SK-N-SH (cell line): ENCODE data around the gene TRAPPC12. TPM values are rescaled to one million over a fixed set of nuclear protein-coding genes. Genes with fewer than 3 reads are reported as not detected.
"Not testable (repeated sequence)": the region's sequence is repeated elsewhere in the genome, so short reads cannot be mapped to it uniquely, and the experiment has no call there.

Source experiments
- CTCF ChIA-PET: fragments of 300-600, 350-600 bp; formaldehyde crosslinking; extraction: SDS; loops from one replicate; lab custom pipeline; 2021; lab: Yijun Ruan, JAX
- POLR2A ChIA-PET: fragments of 350-600 bp; sonication (Branson Sonifier 250); formaldehyde crosslinking; extraction: SDS; loops from one replicate; lab custom pipeline; 2020; ENCODE audit warnings: antibody characterized with exemption, inconsistent platforms; lab: Yijun Ruan, JAX
- DNase-seq: peaks from one replicate; pipeline ENCODE4 v3.0.0; 2012
- H2AFZ ChIP-seq: fragments of 200-600 bp; sonication (generic); 2 replicates; pipeline ENCODE4 v1.8.1; 2016; ENCODE audit warnings: antibody characterized with exemption, mild to moderate bottlenecking, low read depth
- H3F3A ChIP-seq: fragments of 200-600 bp; sonication (generic); replicated peaks from 2 replicates; pipeline ENCODE3; 2016; ENCODE audit warnings: antibody characterized with exemption, mild to moderate bottlenecking; ENCODE audit not compliant: insufficient read depth
- H3K27ac ChIP-seq, 2 experiments: fragments of 200-500 bp in 1 of 2; fragments of 200-600 bp in 1 of 2; sonication (Bioruptor generic) in 1 of 2; sonication (generic), shearing (Covaris generic) in 1 of 2; 2 replicates each; pipeline versions ENCODE4 v1.5.1 to v1.6.1; 2014 to 2016; ENCODE audit warnings: low read depth in 2 of 2, inconsistent platforms in 1 of 2, low read length in 1 of 2, mild to moderate bottlenecking in 1 of 2, mixed read lengths in 1 of 2
- H3K27me3 ChIP-seq: fragments of 200-600 bp; sonication (generic), shearing (Covaris generic); 2 replicates; pipeline ENCODE4 v1.6.1; 2016; ENCODE audit warnings: mixed run types; ENCODE audit not compliant: insufficient read depth
- H3K36me3 ChIP-seq, 2 experiments: fragments of 200-500 bp in 1 of 2; fragments of 200-600 bp in 1 of 2; sonication (Bioruptor generic) in 1 of 2; sonication (generic) in 1 of 2; replicated peaks in 1 of 2; 2 replicates each; pipeline versions ENCODE3 to v1.5.1; 2014 to 2016; ENCODE audit warnings: low read length in 1 of 2, mild to moderate bottlenecking in 1 of 2; ENCODE audit not compliant: insufficient read depth in 2 of 2, control insufficient read depth in 1 of 2
- H3K4me1 ChIP-seq, 2 experiments: fragments of 200-500 bp in 1 of 2; fragments of 200-600 bp in 1 of 2; sonication (Bioruptor generic) in 1 of 2; sonication (generic), shearing (Covaris generic) in 1 of 2; 2 replicates each; pipeline versions ENCODE4 v1.5.1 to v1.6.1; 2014 to 2016; ENCODE audit warnings: low read depth in 1 of 2, low read length in 1 of 2, mixed run types in 1 of 2; ENCODE audit not compliant: insufficient read depth in 2 of 2, control insufficient read depth in 1 of 2
- H3K4me2 ChIP-seq: fragments of 200-600 bp; sonication (generic), shearing (Covaris generic); 2 replicates; pipeline ENCODE4 v1.6.1; 2017; ENCODE audit warnings: mixed run types
- H3K4me3 ChIP-seq, 2 experiments: fragments of 200-500 bp in 1 of 2; fragments of 200-600 bp in 1 of 2; sonication (Bioruptor generic) in 1 of 2; sonication (generic), shearing (Covaris generic) in 1 of 2; 2 replicates each; pipeline versions ENCODE4 v1.5.1 to v1.8.1; 2014 to 2016; ENCODE audit warnings: low read depth in 2 of 2, inconsistent platforms in 1 of 2, low read length in 1 of 2, mild to moderate bottlenecking in 1 of 2, mixed read lengths in 1 of 2, moderate library complexity in 1 of 2
- H3K79me2 ChIP-seq: fragments of 200-600 bp; sonication (generic); 2 replicates; pipeline ENCODE4 v1.8.1; 2017; ENCODE audit warnings: mild to moderate bottlenecking; ENCODE audit not compliant: insufficient read depth
- H3K9ac ChIP-seq: fragments of 200-600 bp; sonication (generic); 2 replicates; pipeline ENCODE4 v1.6.1; 2017; ENCODE audit warnings: mixed run types
- H3K9me2 ChIP-seq: fragments of 200-600 bp; sonication (generic); 2 replicates; pipeline ENCODE4 v1.6.1; 2017; ENCODE audit warnings: mixed run types
- H3K9me3 ChIP-seq: fragments of 200-600 bp; sonication (generic); 2 replicates; pipeline ENCODE4 v1.6.1; 2017; ENCODE audit warnings: mixed run types, mild to moderate bottlenecking, moderate library complexity
- H4K20me1 ChIP-seq: fragments of 200-600 bp; sonication (generic); 2 replicates; pipeline ENCODE4 v1.6.1; 2017; ENCODE audit warnings: mild to moderate bottlenecking, mixed run types; ENCODE audit not compliant: insufficient read depth
- CHD2 ChIP-seq: fragments of 150-350 bp; IDR thresholded peaks from 2 replicates; pipeline ENCODE4 v1.6.1; 2018; ENCODE audit warnings: low read length; ENCODE audit not compliant: partially characterized antibody
- ELF1 ChIP-seq: IDR thresholded peaks from 2 replicates; pipeline ENCODE4 v1.4.0; 2012
- EP300 ChIP-seq, 2 experiments: IDR thresholded peaks; 2 replicates each; pipeline versions ENCODE4 v1.4.0 to v1.6.1; 2012; ENCODE audit warnings: borderline replicate concordance in 1 of 2, low read depth in 1 of 2, low read length in 1 of 2
- FOXM1 ChIP-seq: IDR thresholded peaks from 2 replicates; pipeline ENCODE4 v1.4.0; 2012; ENCODE audit warnings: low read depth, mild to moderate bottlenecking
- GATA2 ChIP-seq: sonication (generic); formaldehyde crosslinking; IDR thresholded peaks from 2 replicates; pipeline ENCODE4 v1.5.0; 2020; ENCODE audit warnings: mild to moderate bottlenecking, missing genetic modification reagents
- JUND ChIP-seq: IDR thresholded peaks from 2 replicates; pipeline ENCODE4 v1.4.0; 2012
- MAX ChIP-seq: IDR thresholded peaks from 2 replicates; pipeline ENCODE4 v1.4.0; 2012; ENCODE audit warnings: low read depth
- MEF2A ChIP-seq: IDR thresholded peaks from 2 replicates; pipeline ENCODE4 v1.4.0; 2012; ENCODE audit warnings: low read depth, borderline replicate concordance
- MXI1 ChIP-seq: IDR thresholded peaks from 2 replicates; pipeline ENCODE4 v1.6.1; 2012; ENCODE audit warnings: mild to moderate bottlenecking, low read depth, low read length, improper control_type of control experiment
- NRF1 ChIP-seq: IDR thresholded peaks from 2 replicates; pipeline ENCODE4 v1.6.1; 2012; ENCODE audit warnings: low read depth, mild to moderate bottlenecking, low read length
- PBX3 ChIP-seq: IDR thresholded peaks from 2 replicates; pipeline ENCODE4; 2012
- POLR2AphosphoS5 ChIP-seq: IDR thresholded peaks from 2 replicates; pipeline ENCODE4 v1.6.1; 2012; ENCODE audit warnings: low read depth, low read length
- RAD21 ChIP-seq: IDR thresholded peaks from 2 replicates; pipeline ENCODE4 v1.6.1; 2012; ENCODE audit warnings: mild to moderate bottlenecking, low read length
- RXRA ChIP-seq: IDR thresholded peaks from 2 replicates; pipeline ENCODE4 v1.4.0; 2012; ENCODE audit warnings: low read depth, mild to moderate bottlenecking, borderline replicate concordance
- SMC3 ChIP-seq: IDR thresholded peaks from 2 replicates; pipeline ENCODE4 v1.6.1; 2012; ENCODE audit warnings: low read depth, low read length, improper control_type of control experiment
- TAF1 ChIP-seq: IDR thresholded peaks from 2 replicates; pipeline ENCODE4 v1.6.1; 2012; ENCODE audit warnings: low read depth, mild to moderate bottlenecking, low read length, moderate library complexity, borderline replicate concordance
- TCF12 ChIP-seq: IDR thresholded peaks from 2 replicates; pipeline ENCODE4 v1.4.0; 2012
- USF1 ChIP-seq: IDR thresholded peaks from 2 replicates; pipeline ENCODE4 v1.4.0; 2012; ENCODE audit warnings: low read depth, borderline replicate concordance
- USF2 ChIP-seq: fragments of 150-350 bp; IDR thresholded peaks from 2 replicates; pipeline ENCODE4 v1.6.1; 2017; ENCODE audit warnings: antibody characterized with exemption, low read length, low read depth, borderline replicate concordance
- WGBS: methylation state at CpG from one replicate; pipeline ENCODE4 v1.1.6; 2017; ENCODE audit warnings: low lambda C conversion rate; 5-methylcytosine and 5-hydroxymethylcytosine counted together
- polyA plus RNA-seq, 3 experiments: library from polyadenylated mRNA; depleted of rRNA; stranded (reverse); fragments of >200 nt; gene quantifications; 2 replicates each; pipeline ENCODE4 v1.2.3, GENCODE V29; 2012

TRAPPC12 gene
- polyA plus RNA-seq, 1 of the 3 experiments (the other 2 are of a cell fraction) = 83.3 TPM

GRCh38 chr2:3512086-3512485, 132.6 kb downstream of the TRAPPC12 start:
- Histone ChIP-seq H3K9ac (no peak overlapping the region), H2AFZ (no peak overlapping the region), H3K4me2 (no peak overlapping the region), H3K27me3 (no peaks in the 10 kb centered on the region), H3K9me2 (no peaks in the 10 kb centered on the region), H3K9me3 (no peaks in the 10 kb centered on the region), H3K79me2 (peaks cover 4% of the 10 kb centered on the region), H3F3A (no peaks in the 10 kb centered on the region), H3K4me1 (no peaks in the 10 kb centered on the region), H3K27ac (no peak overlapping the region), H3K4me3 (no peak overlapping the region), H3K36me3 (peaks cover 43 to 48% of the 10 kb centered on the region in 2 experiments), H4K20me1 (no peaks in the 10 kb centered on the region)
- TF ChIP-seq MAX (no peak), MEF2A (no peak), TCF12 (no peak), SMC3 (no peak), USF2 (no peak), FOXM1 (no peak), RAD21 (no peak), RXRA (no peak), ELF1 (no peak), CHD2 (no peak), PBX3 (no peak)
- DNase-seq = no peak
- WGBS = 79% methylated on average over 2 of the region's 2 CpGs
- CTCF ChIA-PET = no interaction called here
- POLR2A ChIA-PET = no interaction called here

GRCh38 chr2:3513026-3513810, 133.7 kb downstream of the TRAPPC12 start:
- Histone ChIP-seq H3K9ac (no peak overlapping the region), H4K20me1 (no peaks in the 10 kb centered on the region), H3K36me3 (peaks cover 40 to 42% of the 10 kb centered on the region in 2 experiments), H3K27me3 (no peaks in the 10 kb centered on the region), H3F3A (no peaks in the 10 kb centered on the region), H3K79me2 (peaks cover 15% of the 10 kb centered on the region), H2AFZ (no peak overlapping the region)
- CTCF ChIA-PET = no interaction called here
- DNase-seq = no peak
- no peak for TF ChIP-seq USF1
- no peak for TF ChIP-seq RXRA
- no peak for TF ChIP-seq PBX3
- no peak for TF ChIP-seq TAF1
- TF ChIP-seq MXI1 = no peak
- TF ChIP-seq NRF1 = no peak
- TF ChIP-seq EP300 (IDR thresholded peaks at IDR 0.05; ENCODE audit: borderline replicate concordance in 1 of 2, low read depth in 1 of 2, low read length in 1 of 2) = no peak
- no peak for TF ChIP-seq JUND
- no peak for TF ChIP-seq FOXM1
- TF ChIP-seq GATA2 (CRISPR knock-in tag) = no peak
- TF ChIP-seq POLR2AphosphoS5 = no peak
- TF ChIP-seq, all 33 proteins: peak for 0
- Histone ChIP-seq H3K4me2 (no peak overlapping the region), H3K9me3 (no peaks in the 10 kb centered on the region), H3K9me2 (no peaks in the 10 kb centered on the region), H3K4me1 (peaks cover 0 to 3% of the 10 kb centered on the region in 2 experiments; a peak in 3 of 4 replicates), H3K4me3 (no peak overlapping the region), H3K27ac (no peak overlapping the region)
- 92% methylated on average over 3 of the region's 3 CpGs for WGBS
- POLR2A ChIA-PET = no interaction called here

GRCh38 chr2:3515438-3515837, 135.9 kb downstream of the TRAPPC12 start:
- H3K27ac ChIP-seq, CTCF ChIA-PET, H3K4me2 ChIP-seq, H3K9ac ChIP-seq, H3K27me3 ChIP-seq, H4K20me1 ChIP-seq, H3K9me2 ChIP-seq, H2AFZ ChIP-seq, H3F3A ChIP-seq, H3K9me3 ChIP-seq, DNase-seq, POLR2A ChIA-PET, H3K4me3 ChIP-seq: not testable (repeated sequence)
- peaks cover 4 to 14% of the 10 kb centered on the region in 2 experiments; a peak in 3 of 4 replicates for H3K4me1 ChIP-seq
- H3K79me2 ChIP-seq = peaks cover 28% of the 10 kb centered on the region
- 94% methylated on average over 5 of the region's 5 CpGs for WGBS
- peaks cover 34 to 36% of the 10 kb centered on the region in 2 experiments for H3K36me3 ChIP-seq
